Sciatic nerve (tissue), 2 donors: ENCODE measurements around the gene KRTAP5-9. TPM values are rescaled to one million over a fixed set of nuclear protein-coding genes. Genes with fewer than 3 reads are reported as not detected.
"Not testable (repeated sequence)": the region's sequence is repeated elsewhere in the genome, so short reads cannot be mapped to it uniquely, and the experiment has no call there.

ENCODE experiments used
- ATAC-seq: fragments of 200-7000 bp; cut with Tn5 transposase; one replicate; pipeline ENCODE4 v1.9.1; 2020; ENCODE audit warnings: mild to moderate bottlenecking, moderate library complexity
- DNase-seq: peaks from one replicate; pipeline ENCODE4 v3.0.0-alpha.2; 2020; ENCODE audit warnings: low spot score
- intact Hi-C: fragments of 100-400 bp; cut with DNase I; formaldehyde crosslinking; loops from one replicate; pipeline ENCODE4 v1.14.2; 2022
- total RNA-seq: library from RNA; stranded (reverse); fragmentation: NEBNext Ultra II Directional; extraction: Animal tissue kit (Norgen Biotek cat#: 25700); gene quantifications from one replicate; pipeline ENCODE4 v1.2.1, GENCODE V29; 2021
- donor health status: DM: no; HTN: no; CAD: no.
- donor health status: DM: no; HTN: no; CAD: no.

Gene KRTAP5-9
- total RNA-seq, 1 donor from 2014 or later: 0.40 TPM

- DNase-seq: no peak
- no peak for ATAC-seq
- intact Hi-C loops: no loop called here
Observed at GRCh38 chr11:71577469-71578004, 29.3 kb downstream of the KRTAP5-9 start.

GRCh38 chr11:71579513-71579912 lies 31.3 kb downstream of the KRTAP5-9 start:
- ATAC-seq, DNase-seq, intact Hi-C loops: not testable (repeated sequence)

GRCh38 chr11:71580057-71581003 lies 32.1 kb downstream of the KRTAP5-9 start:
- DNase-seq (no peak), ATAC-seq (peak; percentile 78)
- intact Hi-C loops: no loop called here

GRCh38 chr11:71581826-71582225 lies 33.6 kb downstream of the KRTAP5-9 start:
- ATAC-seq (no peak), DNase-seq (no peak)
- intact Hi-C loops: no loop called here

GRCh38 chr11:71582309-71582895 lies 34.2 kb downstream of the KRTAP5-9 start, which contains the start of gene KRTAP5-11:
TSS of gene KRTAP5-11 (minus strand) at chr11:71582875. CDS start at chr11:71582837, 38 bp downstream.
- intact Hi-C loops: no loop called here
- DNase-seq (no peak), ATAC-seq (no peak)

- ATAC-seq, DNase-seq, intact Hi-C loops: not testable (repeated sequence)
Observed at GRCh38 chr11:71582969-71583368, 34.7 kb downstream of the KRTAP5-9 start.

GRCh38 chr11:71585673-71586072 lies 37.5 kb downstream of the KRTAP5-9 start:
- intact Hi-C loops, ATAC-seq, DNase-seq: not testable (repeated sequence)

GRCh38 chr11:71588314-71588713 lies 40.1 kb downstream of the KRTAP5-9 start:
- ATAC-seq, intact Hi-C loops, DNase-seq: not testable (repeated sequence)

- intact Hi-C loops, DNase-seq, ATAC-seq: not testable (repeated sequence)
Observed at GRCh38 chr11:71588822-71589545, 40.8 kb downstream of the KRTAP5-9 start.

GRCh38 chr11:71589546-71589920 lies 41.3 kb downstream of the KRTAP5-9 start:
- intact Hi-C loops, DNase-seq, ATAC-seq: not testable (repeated sequence)

Other genes starting within 250 kb of the KRTAP5-9 start
- gene DHCR7, start 100.0 kb upstream of the KRTAP5-9 start, total RNA-seq: 49.8 TPM
- 85.2 TPM for gene NADSYN1, start 95.2 kb upstream of the KRTAP5-9 start, total RNA-seq
- gene KRTAP5-7, start 21.2 kb upstream of the KRTAP5-9 start, total RNA-seq: 0.58 TPM
- 0.49 TPM for gene KRTAP5-8, start 10.4 kb upstream of the KRTAP5-9 start, total RNA-seq
- gene KRTAP5-10, start 17.1 kb downstream of the KRTAP5-9 start, total RNA-seq: not detected
- not detected for gene KRTAP5-11, start 34.5 kb downstream of the KRTAP5-9 start, total RNA-seq